SK-N-SH (cell line): ENCODE data around the gene C20orf204.
A peak's percentile ranks its signal among the peaks of the same experiment; 100 is the strongest.

ENCODE experiments used
- EZH2phosphoT487 ChIP-seq: fragments of 200-600 bp; sonication (generic); IDR thresholded peaks from 2 replicates; pipeline ENCODE4 v1.6.1; 2017; ENCODE audit warnings: low read depth, mixed run types, mild to moderate bottlenecking, antibody characterized with exemption, moderate library complexity, borderline replicate concordance
- TAF1 ChIP-seq: IDR thresholded peaks from 2 replicates; pipeline ENCODE4 v1.6.1; 2012; ENCODE audit warnings: low read depth, mild to moderate bottlenecking, low read length, moderate library complexity, borderline replicate concordance
- TCF12 ChIP-seq: IDR thresholded peaks from 2 replicates; pipeline ENCODE4 v1.4.0; 2012
- TF ChIP-seq, protein P1 (sequence below): fragments of 200-600 bp; sonication (generic); IDR thresholded peaks from 2 replicates; pipeline ENCODE4 v1.6.1; 2017; ENCODE audit warnings: antibody characterized with exemption, mild to moderate bottlenecking, moderate library complexity

DNA sequence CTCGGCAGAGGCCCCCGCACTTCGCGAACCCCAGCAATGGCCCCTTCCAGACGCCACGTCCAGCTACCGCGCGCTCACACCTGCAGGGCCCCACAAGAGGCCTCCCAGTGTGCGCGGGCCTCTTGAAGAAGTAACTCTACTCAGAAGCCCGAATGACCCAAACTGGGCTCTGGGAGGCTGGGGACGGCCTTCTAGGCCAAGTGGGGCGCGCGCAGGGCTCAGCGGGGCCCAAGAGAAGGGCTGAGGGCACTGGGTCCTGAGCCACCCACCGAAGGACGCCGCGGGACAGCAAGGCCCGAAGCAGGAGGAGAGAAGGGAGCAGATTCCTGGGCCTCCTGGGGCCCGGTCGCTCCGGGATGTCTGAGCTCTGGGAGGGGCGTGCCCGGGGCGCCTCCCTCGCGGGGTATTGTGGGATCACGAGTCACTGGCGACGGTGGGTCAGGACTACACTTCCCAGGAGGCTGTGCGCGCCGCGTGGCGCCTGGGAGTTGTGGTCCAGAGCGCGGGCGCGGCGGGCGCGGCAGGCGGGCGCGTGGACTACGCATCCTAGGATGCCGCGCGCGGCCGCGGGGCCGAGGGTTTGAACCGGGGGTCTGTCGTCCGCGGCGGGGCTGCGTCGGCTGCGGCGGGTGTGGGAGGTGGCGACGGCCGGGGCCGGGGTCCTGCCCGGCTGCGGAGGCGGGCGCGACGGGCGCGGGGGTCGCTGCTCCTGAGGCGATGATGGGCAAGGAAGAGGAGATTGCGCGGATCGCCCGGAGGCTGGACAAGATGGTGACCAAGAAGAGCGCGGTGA lies 26.8 kb downstream of the C20orf204 start, which contains the start of gene TCEA2:
- no peak for TF ChIP-seq EZH2phosphoT487
- TF ChIP-seq TAF1, result peak; percentile 47
- TF ChIP-seq TCF12, result no peak
- TF ChIP-seq, protein P1, sequence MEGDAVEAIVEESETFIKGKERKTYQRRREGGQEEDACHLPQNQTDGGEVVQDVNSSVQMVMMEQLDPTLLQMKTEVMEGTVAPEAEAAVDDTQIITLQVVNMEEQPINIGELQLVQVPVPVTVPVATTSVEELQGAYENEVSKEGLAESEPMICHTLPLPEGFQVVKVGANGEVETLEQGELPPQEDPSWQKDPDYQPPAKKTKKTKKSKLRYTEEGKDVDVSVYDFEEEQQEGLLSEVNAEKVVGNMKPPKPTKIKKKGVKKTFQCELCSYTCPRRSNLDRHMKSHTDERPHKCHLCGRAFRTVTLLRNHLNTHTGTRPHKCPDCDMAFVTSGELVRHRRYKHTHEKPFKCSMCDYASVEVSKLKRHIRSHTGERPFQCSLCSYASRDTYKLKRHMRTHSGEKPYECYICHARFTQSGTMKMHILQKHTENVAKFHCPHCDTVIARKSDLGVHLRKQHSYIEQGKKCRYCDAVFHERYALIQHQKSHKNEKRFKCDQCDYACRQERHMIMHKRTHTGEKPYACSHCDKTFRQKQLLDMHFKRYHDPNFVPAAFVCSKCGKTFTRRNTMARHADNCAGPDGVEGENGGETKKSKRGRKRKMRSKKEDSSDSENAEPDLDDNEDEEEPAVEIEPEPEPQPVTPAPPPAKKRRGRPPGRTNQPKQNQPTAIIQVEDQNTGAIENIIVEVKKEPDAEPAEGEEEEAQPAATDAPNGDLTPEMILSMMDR, result no peak
